ENCODE results near the gene SLC9A7. TPM values are rescaled to one million over a fixed set of nuclear protein-coding genes. Genes with fewer than 3 reads are reported as not detected.

SLC9A7 gene
- total RNA-seq, 1 donor from 2014 or later, result 5.5 TPM

DNA sequence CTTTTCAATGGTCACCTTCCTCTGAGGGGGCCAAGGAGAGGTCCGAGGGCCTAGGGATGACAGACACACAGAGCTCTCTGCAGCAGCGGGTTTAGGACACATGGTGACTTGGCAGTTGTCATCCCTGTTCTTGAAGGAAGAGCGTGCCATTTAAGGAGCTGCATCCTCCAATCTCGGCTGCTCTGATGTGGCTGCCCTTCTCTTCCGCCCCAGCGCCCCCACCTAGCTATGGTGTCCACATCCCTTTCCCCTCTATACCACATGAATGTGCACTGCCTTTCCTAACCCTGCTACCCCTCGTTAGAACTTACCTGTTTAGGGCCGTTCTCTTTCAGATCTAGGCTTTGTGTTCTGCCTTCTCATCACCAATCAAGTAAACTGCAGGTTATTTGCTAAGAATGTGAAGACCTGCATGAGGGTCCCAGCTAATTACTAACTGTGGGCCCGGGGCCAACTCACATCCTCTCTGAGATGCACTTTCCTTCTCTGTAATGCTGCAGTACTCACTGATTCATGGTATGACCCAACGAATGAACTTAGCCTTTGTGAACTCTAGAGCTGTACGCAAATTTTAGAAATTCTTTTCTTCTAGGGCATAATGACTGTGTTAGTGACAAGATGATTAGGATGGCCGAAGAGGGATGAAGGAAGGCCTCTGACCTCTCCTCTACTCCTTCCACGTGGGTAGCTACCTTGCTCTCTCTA is 147.1 kb downstream of the SLC9A7 start:
- Histone ChIP-seq H3K9me3 (no peaks in the 10 kb centered on the region), H3K4me3 (no peak overlapping the region), H3K36me3 (no peaks in the 10 kb centered on the region), H3K27ac (no peak overlapping the region), H3K4me1 (no peaks in the 10 kb centered on the region), H3K27me3 (no peaks in the 10 kb centered on the region)
- no peak for DNase-seq (ENCODE audit: low spot score in 2 of 2)
- TF ChIP-seq, protein P1, sequence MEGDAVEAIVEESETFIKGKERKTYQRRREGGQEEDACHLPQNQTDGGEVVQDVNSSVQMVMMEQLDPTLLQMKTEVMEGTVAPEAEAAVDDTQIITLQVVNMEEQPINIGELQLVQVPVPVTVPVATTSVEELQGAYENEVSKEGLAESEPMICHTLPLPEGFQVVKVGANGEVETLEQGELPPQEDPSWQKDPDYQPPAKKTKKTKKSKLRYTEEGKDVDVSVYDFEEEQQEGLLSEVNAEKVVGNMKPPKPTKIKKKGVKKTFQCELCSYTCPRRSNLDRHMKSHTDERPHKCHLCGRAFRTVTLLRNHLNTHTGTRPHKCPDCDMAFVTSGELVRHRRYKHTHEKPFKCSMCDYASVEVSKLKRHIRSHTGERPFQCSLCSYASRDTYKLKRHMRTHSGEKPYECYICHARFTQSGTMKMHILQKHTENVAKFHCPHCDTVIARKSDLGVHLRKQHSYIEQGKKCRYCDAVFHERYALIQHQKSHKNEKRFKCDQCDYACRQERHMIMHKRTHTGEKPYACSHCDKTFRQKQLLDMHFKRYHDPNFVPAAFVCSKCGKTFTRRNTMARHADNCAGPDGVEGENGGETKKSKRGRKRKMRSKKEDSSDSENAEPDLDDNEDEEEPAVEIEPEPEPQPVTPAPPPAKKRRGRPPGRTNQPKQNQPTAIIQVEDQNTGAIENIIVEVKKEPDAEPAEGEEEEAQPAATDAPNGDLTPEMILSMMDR (IDR thresholded peaks at IDR 0.05), result no peak
- intact Hi-C loops (cut with DNase I), result no loop called here

DNA sequence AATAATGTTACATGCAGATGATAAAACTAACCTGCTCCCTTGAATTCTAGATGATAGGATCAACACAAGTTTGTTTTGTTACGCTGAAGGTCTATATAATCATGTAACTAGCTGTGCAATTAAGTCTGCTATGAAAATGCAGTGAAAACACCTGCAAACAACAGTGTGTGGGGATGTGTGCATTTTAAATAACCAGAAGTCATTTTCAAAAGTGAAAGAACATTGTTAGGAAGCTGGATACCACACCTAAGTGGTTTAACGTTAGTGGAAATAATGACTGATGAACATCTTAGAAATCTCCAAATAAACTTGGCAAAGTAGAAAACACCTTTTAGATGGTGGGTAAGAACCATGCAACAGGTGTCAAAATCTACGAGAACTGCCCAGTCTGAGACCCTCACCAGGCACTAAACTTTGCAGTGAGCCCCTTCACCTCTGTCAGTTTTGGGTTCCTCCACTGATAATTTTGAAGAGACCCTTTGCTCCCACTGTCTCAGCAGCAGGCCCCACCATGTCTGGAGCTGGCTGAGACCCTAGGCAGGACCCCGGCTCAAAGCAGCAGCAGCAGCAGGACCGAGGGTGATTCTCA is 148.8 kb downstream of the SLC9A7 start:
- Histone ChIP-seq H3K4me3 (no peak overlapping the region), H3K27ac (no peak overlapping the region), H3K9me3 (no peaks in the 10 kb centered on the region), H3K27me3 (no peaks in the 10 kb centered on the region), H3K4me1 (no peaks in the 10 kb centered on the region), H3K36me3 (no peaks in the 10 kb centered on the region)
- no peak for DNase-seq (ENCODE audit: low spot score in 2 of 2)
- TF ChIP-seq, protein P1 (IDR thresholded peaks at IDR 0.05), result no peak
- intact Hi-C loops (cut with DNase I), result no loop called here

DNA sequence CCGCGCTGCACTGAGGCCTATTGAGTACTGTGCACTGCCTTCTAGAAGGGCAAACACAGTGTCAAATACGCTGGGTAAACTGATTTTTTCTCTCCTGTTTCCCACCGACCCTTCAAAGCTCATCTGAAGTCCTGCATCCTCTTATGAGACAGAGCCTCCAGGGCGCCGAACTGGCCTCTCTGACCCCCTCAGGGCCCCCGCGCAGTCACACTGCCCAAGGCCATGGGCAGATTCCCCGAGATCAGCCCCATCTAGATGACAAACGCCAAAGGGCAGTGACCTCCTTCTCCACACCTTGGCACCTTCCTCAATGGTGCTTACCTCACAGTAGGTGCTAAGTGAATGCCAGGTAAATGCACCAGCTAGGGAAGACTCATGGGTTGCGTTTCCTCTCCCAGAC is 151.0 kb downstream of the SLC9A7 start:
- H3K9me3 ChIP-seq, result no peaks in the 10 kb centered on the region
- H3K36me3 ChIP-seq, result no peaks in the 10 kb centered on the region
- no peaks in the 10 kb centered on the region for H3K4me1 ChIP-seq
- no peak overlapping the region for H3K27ac ChIP-seq
- intact Hi-C loops (cut with DNase I), result no loop called here
- DNase-seq (ENCODE audit: low spot score in 2 of 2), result no peak
- TF ChIP-seq, protein P1 (IDR thresholded peaks at IDR 0.05), result no peak
- H3K4me3 ChIP-seq, result no peak overlapping the region
- no peaks in the 10 kb centered on the region for H3K27me3 ChIP-seq

DNA sequence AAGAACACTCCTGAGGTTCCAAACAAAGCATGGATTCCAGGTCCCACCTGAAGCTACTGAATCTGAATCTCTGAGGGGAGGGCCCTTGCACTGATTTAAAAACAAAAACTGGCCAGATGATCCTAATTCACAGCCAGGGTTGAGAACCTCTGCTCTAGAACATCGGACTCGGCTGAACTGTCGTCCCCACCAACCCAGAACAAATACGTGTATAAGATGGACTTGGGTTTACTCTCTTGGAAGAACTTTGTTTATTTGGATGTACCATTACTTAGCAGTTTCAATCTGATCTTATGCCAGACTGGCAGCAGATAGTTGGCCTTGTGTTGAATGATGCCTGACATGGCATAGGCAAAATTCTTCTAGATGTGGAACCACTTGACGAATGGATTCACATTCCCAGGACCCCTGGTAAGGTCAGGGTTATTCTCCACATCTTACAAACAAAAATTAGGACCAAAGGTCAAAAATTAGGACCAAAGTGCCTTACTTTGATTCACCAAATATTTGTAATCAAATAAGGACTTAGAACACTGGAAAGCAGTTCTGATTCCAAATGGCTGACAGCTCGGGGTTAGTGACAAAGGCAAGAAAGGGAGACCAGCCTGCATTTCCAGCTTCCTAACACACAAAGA is 156.3 kb downstream of the SLC9A7 start:
- no peaks in the 10 kb centered on the region for H3K4me1 ChIP-seq
- no peaks in the 10 kb centered on the region for H3K27me3 ChIP-seq
- TF ChIP-seq, protein P1 (IDR thresholded peaks at IDR 0.05), result no peak
- DNase-seq (ENCODE audit: low spot score in 2 of 2), result no peak
- H3K36me3 ChIP-seq, result no peaks in the 10 kb centered on the region
- no peaks in the 10 kb centered on the region for H3K9me3 ChIP-seq
- intact Hi-C loops (cut with DNase I), result no loop called here
- no peak overlapping the region for H3K4me3 ChIP-seq
- no peak overlapping the region for H3K27ac ChIP-seq

DNA sequence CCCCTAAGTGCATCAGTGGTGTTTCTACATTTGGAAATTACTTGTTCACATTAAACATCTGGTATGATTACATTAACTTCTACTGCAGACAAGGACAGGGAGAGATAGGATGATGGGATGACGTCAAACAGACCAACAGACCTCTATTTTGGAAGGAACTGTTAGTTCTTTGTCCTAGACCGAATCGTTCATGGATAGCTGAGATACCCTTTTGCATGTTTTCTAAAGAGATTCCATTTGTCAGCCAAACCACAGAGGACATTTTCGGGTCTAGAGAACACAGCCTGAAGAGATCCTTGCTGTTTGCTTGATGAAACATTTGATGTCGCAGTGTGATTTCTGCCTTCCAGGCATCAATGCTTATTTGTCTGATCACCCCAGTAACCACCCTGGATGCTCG is 157.6 kb downstream of the SLC9A7 start:
- intact Hi-C loops (cut with DNase I), result no loop called here
- Histone ChIP-seq H3K36me3 (no peaks in the 10 kb centered on the region), H3K27me3 (no peaks in the 10 kb centered on the region), H3K9me3 (no peaks in the 10 kb centered on the region), H3K27ac (no peak overlapping the region), H3K4me1 (no peaks in the 10 kb centered on the region), H3K4me3 (no peak overlapping the region)
- TF ChIP-seq, protein P1 (IDR thresholded peaks at IDR 0.05), result no peak
- no peak for DNase-seq (ENCODE audit: low spot score in 2 of 2)

Measured in ascending aorta (tissue), 2 donors.